LoVo (cell line): ENCODE measurements around the gene PKIG.
"Not testable (repeated sequence)": the region's sequence is repeated elsewhere in the genome, so short reads cannot be mapped to it uniquely, and the experiment has no call there.

Experiments
- DNase-seq: peaks from one replicate; pipeline ENCODE4 v3.0.0-alpha.2; 2016; ENCODE audit warnings: low spot score

The PKIG gene

DNA sequence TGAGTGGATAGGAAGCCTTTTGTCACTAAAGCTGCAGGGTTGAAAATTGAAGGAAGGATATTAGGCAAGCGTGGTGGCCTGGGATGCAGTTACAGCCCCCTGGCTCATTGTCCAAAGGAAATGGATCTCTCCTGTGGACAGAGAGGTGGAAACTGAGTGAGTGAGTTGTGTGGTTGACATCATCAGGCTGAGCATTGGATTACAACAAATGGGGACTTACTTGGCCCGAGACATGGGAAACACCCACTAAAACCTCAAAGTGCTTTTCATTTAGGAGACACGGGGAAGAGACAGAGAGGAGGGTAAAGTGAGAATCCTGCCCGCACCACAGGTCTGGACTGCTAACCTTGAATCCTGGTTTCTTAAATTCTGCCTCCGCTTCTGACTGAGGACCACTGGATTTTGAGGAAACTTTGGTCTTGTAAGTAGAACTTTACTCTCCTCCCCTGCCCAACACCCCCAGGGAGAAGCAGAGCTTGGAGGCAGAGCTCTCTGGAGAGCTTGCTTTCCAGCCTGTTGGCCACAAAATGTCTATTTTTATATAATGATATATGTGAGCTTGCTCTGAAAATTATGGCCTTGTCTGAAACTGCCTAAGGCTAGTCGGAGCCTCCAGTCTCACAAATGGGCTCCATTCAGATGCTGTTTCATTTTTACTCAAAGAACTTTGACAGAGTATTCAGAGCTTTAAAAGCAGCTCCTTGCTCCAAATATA lies at the start of gene PKIG:
Gene PKIG, plus strand, starts transcription at position 269 of the 715 bp plus-strand sequence. CDS start 31,978 bp downstream, outside the sequence.
- DNase-seq: no peak

DNA sequence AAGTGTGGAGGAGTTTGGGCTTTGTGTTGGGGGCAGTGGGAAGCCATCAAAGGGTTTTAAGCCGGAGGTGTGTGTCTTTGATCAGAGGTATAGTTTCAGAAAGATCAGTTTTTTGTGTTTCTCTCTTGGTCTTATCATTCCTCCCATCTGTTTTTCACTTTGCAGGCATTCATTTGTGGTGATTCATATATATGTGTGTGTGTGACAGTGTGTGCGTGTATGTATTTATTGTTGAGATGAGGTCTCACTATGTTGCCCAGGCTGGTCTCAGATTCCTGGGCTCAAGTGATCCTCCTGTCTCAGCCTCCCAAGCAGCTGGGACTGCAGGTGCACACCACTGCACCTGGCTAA lies 49.4 kb upstream of the PKIG start:
- no peak for DNase-seq

DNA sequence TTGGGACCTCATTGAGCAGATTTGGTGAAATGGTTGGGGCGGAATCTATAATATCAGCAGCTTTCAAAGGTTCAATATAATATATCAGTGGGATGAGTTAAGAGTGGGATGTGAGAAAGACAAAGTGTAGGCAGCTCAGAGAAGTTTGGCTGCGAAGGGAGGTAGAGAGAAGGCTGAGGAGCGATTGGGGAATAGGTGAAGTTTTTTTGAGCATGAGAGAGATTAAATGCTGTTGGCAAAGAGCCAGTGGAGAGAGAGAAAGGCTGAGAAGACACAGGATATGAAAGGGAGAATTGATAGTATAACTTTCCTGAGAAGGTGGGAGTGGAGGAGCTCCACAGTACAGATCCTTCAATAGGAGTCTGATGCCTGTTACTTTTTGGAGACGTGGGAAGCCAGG lies 48.5 kb upstream of the PKIG start:
- DNase-seq: no peak

DNA sequence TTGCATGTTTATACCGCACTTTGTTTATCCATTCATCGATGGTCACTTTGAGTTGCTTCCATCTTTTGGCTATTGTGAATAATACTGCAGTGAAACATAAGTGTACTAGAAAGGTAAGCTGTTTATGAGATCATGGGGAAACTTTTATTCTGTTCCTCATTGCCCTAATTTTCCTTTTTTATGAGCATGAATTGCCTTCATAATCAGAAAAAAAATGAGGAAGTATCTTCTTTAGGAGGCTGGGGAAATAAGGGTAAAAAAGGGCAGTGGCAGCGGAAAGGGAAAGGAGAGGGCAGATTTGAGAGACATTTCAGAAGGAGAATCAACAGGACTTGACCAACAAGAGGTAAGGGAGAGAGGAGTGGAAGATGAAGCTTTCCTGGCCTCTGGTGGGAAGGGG lies 46.2 kb upstream of the PKIG start:
- DNase-seq: no peak

DNA sequence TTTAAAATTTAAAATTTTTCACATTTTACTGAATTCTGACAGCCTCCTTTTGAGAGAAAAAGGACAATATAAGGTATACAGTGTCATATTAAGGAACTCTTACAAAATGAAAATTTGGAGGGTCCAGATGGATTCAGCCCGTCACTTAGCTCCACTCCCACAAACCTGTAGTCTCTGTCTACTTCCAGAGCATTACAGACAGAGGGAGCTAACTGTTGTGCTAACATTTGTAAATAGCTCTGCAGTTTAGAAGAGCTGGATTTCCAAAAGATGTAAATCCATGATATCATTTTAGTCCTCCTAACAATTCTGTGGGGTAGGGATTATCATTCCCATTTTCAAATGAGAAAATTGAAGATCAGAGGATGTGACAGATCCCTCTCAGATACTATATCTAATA lies 44.4 kb upstream of the PKIG start:
- DNase-seq: no peak

DNA sequence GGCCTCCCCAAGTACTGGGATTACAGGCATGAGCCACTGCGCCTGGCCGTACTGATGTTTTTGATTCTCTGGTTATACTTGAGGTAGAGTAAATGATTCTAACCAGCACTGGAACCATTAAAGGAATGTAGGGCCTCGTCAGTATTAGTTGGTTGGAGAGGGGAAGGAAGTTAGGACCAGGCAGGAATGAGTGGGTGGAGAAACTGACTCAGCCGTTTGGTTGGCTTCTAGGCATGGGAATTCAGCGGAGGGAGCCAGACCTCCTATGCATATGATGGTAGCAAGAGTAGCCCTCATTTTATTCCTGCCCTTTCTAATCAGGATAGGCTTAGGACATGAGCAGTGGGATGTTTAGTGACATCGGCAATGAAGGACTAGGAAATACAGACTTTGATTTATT lies 41.5 kb upstream of the PKIG start:
- DNase-seq: no peak

DNA sequence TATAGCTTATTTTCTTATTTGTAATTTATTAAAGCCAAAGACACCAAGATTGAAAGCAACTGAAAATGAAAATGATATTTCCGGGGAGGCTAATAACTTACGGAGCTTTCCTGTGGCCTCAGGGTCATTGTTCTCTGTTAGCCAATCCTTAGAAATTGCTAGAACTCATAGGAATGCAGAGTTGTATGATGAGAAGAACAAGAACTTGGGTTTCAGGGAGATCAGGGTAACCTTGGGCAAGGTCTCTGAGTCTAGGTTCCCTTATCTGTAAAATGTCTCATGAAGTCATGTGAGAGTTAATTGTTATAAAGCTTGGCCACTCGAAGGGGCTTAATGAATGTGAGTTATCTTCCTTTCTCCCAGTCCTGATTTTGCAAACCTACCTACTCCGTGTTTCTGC lies 40.4 kb upstream of the PKIG start:
- DNase-seq: no peak

DNA sequence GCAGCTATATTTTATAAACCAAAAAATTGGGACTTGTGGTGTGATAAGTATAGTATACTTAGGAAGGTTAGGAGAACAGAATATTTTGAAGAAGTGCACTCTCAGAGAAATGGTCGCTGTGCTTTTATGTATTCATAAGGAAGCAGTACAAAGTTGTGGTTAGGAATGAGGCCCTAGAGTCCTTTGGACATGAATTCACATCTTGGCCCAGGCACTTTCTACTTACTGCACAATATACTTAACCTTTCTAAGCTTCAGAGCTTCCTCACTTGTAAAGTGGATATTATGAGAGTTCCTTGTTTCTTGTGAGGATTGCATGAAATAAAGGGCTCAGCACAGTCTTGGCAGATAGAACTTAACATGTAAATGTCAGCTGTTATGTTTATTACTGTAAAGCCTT lies 39.5 kb upstream of the PKIG start:
- no peak for DNase-seq

DNA sequence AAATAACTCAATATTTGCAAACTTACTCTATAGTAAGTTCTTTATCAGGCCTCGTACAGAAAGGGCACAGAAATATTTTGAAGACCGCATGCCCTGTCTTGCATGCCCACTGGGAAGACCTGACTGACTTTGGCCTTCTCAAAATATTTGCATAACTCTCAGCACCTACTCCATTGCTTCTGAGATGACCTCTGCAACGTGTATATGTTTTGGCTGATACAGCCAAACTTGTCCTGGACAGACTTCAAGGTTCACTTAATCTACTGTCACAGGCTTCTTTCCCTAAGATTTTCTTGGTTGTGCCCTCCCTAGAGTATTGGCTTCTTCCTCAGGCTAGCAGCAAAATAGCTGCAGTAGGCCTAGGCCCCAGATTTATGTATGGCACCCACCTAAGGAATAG lies 39.0 kb upstream of the PKIG start:
- DNase-seq: no peak

DNA sequence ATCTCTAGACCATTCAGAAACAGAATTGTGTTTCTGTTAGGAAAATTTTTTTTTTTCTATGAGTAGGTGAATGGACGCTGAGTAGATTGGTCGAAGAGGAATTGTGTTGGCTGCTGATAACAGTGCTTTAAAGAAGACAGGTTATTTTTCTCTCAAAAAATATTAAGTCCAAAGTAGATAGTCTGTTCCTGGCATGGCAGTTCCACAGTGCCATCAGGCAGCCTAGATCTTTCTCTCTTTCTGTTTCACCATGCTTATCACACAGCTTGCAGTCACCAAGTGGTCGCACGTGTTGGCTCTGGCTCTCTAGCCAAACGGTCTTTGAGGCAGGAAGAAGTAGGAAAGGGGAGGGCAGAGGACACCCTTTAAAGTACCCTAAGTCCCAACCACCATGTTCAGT lies 38.1 kb upstream of the PKIG start:
- no peak for DNase-seq

DNA sequence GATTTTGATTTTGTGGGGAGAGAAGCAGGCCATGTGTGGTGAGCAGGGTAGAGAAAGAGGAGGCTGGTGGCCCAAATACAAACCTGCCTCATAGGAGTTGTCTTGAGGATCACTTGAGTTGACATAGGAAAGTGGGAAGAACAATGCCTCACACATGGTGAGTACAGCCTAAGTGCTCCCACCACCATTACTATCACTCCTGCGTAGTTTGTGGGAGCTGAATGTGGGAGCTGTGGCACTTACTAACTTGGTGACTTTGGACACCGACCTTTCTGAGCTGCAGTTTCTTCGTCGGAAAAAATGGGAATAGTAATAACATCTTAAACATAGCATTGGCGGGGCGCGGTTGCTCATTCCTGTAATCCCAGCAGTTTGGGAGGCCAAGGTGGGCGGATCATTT lies 35.0 kb upstream of the PKIG start:
- DNase-seq: no peak

DNA sequence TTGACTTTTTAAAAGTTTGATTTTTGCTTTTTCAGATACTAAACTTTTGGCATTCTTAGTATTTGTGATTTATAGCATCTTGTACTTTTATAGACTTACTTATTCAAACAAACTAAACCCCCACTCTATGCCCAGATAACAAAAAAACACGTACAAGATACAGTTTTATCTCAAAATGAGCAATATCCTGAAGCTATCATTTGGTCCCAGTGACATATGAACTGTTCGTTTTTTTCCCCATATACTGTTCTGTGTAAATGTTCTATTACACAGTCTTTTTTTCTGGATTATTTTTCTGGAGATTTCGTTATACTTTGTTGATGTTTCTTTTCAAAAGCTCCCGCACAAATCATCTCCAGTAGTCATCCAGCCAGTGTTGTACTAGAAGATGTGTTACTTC lies 33.3 kb upstream of the PKIG start:
- no peak for DNase-seq

DNA sequence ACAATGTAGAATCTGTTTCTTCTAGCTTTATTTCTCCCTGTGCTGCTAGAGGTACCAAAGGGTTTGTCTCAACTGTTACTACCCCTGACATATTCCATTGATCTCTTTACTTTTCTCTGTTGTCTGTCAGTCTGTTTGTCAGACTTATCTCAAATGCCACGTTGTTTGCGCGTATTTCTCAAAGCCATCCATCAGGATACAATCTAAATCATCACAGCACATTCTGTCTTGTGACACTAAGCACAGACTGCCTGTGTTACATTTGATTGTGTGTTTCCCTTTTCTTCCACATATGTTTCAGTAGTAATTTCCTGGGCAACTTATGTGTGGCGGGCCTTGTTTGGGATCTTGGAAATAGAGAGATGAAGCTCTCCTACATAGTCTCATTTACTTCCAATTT lies 30.3 kb upstream of the PKIG start:
- no peak for DNase-seq

DNA sequence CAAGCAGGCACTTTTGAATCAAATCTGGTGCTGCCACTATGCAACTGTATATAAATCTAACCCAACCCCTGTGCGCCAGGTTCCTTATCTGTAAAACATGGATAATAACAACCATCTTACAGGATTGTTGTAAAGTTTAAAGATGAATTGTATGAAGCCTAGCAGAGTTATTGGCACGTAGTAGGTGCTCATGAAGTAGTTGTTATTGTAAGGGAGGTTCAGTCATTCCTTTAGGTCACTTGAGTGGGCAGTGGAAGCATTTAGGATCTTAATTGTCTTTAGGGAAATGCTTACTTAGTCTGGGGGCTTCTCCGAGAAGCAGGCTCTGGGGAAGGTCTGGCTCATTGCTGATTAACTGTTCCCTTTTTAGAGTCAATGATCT lies 29.8 kb upstream of the PKIG start:
- DNase-seq: no peak

DNA sequence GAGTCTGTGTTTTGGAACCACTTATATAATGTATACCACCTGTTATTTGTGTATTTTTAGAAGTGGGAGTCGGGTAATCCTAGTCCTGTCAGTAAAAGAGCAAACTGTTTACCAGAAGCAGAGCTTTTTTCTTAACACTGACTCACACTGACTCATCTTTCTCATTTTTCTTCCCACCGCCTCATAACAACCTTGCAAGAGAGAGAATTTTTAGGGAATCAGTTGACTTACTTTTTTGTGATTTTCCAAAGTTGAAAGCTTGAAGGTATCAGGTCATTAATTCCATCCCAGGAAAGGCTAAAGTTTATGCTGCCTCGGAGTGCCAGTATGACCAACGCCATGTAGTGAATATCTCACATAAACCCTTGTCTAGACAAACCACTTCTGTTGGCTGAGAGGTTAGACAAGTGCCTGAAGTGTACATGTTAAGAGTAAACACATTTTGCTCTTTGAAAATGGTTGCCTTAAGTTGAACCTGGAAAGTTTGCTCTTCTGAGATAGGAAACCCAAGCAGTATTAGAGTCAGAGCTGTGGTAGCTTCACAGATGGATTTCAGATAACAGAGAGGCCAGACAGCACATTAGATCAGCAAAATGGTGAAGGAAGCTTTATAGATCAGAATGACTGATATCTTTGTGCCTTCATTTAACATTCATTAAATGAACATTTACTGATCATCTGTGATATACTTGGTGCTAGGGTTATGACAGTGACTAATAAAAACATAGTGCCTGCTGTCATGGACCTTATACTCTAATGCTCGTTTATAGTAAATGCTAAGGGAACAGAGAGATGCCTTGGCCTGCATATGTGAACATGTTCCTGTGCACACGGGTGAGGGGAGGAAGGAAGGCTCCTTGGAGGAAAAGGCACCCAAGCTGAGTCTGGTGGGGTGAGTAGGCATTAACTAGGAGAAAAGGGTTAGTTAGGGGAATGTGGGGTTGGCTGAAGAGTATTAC lies 29.1 kb upstream of the PKIG start:
- DNase-seq: no peak

DNA sequence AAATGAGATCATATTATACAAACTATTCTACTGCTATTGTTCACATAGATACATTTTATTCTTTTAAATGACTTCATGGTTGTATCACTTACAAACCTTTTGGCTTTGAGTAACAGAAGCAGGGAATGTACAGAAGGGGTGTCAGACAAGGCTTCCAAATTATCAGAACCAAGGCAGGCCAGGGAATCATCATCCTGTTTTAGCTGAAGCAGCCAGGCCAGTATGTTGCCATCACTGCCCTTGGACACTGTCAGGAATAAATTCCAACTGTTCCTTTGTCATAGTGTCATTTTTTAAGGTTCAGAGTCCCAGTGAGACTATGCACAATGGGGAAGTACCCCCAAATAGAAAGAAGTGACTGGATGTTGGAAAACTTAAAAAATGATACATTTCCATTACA lies 23.1 kb upstream of the PKIG start:
- no peak for DNase-seq

DNA sequence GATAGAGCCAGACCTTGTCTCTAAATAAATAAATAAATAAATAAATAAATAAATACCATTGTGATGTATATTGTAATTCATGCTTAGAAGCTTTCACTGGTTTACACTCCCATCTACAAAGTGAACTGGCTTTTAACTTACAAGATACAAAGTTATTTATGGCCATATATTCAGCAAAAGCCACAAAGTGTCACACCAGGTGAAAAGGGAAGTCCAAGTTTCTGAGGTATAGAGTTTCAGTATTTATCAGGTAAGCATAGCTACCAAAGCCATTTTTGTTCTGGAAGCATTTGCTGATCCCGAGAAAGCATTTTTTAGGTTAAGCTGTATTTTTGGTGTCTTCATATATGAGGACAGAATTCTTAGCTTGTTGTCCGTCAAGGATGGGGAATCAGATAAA lies 22.1 kb upstream of the PKIG start:
- no peak for DNase-seq

DNA sequence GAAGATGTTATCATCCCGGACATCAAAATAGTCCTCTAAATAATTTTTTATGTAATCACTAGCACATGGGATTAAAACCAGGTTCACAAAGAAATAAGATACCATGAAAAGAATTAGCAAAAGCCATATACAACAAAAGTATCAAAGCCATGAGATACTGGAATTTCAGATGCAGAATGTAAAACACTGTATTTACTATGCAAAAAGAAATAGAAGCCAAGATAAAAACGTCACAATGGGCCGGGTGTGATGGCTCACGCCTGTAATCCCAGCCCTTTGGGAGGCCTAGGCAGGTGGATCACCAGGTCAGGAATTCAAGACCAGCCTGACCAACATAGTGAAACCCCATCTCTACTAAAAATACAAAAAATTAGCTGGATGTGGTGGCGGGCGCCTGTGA lies 21.6 kb upstream of the PKIG start:
- not testable (repeated sequence) for DNase-seq

DNA sequence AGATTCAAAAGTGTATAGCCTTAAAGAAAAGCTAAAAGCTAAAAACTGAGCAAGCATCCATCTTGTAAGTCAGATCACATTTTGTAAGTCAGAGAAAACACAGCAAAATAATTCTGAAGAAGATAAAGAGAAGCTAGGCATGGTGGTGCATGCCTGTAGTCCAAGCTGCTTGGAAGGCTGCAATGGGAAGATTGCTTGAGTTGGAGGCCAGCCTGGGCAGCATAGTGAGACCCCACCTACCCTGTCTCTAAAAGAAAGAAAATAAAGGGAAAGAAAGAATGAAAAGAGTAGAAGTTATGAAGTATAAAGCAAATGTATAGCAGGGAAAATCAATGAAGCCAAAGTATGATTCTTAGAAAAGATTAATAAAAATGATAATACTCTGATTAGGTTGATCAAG lies 20.5 kb upstream of the PKIG start:
- DNase-seq: no peak

DNA sequence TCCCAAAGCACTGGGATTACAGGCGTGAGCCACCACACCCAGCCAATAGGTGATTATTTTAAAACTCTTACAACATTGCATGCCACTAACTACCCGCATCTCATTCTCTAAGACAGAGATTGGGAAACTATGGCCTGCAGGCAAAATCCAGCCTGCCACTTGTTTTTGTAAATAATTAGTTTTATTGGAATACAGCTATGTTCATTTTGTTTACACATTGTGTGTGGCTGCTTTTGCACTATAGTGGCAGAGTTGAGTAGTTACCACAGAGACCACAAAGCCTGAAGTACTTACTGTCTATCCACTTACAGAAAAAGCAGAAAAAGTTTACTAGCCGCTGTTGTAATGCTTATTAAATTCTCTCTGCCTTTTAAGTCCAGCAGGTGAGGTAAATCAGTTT lies 16.4 kb upstream of the PKIG start:
- no peak for DNase-seq

DNA sequence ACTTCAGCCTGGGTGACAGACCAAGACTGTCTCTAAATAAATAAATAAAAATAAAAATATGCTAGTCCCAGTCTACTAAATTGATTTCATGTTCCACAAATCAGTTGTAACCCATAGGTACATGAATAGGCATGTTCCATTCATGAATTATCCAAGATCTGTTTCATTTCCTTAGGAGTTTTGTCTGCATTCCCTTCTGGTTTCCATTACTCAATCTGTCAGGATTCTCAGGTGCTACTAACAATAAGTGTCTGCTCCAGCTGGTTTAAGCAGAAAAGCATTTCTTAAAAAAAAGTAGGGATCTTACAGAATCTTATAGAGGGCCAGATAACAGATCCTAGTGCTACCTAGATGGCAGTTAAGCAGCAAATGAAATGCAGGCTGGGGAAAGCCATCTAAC lies 15.6 kb upstream of the PKIG start:
- DNase-seq: no peak

DNA sequence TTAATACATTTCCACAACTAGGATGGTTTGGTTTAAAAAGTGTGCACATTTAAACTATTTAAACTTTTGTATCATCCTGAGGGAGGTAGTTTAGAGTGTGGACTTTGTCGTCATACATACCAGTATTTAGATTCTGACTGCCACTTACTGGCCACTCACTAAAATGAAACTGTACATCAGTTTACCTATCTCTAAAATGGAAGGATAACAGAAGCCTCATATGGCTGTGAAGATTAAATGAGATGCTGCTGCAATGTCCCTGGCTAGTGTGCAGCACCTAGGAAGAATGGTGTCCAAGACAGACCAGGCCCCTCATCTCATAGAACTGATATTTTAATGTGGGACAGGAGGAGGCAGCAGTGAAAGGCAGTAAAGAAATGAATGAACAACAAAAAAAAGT lies 12.0 kb upstream of the PKIG start:
- DNase-seq: no peak

DNA sequence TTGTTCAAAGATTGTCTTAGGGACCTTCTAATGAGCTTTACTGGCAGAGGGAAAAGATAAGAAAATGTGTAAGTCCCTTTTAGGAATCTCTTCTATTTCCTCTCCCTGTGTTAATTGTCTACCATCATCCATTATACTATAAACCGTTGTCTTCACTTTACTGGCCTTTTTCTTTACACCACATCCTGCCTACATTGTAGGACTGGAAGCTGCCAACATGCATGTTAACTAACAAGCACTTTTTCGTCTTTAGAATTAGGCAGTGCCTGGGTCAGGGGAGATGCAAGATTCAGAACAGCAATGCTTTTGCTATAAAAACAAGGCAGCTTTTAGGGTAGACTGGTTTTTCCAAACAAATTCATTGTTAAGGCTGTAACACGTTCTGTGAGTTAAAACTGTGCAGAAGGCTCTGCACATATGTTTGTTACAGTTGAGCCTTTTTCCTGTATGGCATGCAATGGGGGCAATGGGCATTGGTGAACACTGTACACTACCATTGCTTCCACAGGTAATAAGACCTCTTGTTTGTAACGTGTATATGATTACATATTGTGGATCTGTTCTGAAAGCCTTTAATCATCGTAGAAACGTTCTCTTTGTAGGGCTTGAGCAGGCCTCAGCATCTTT lies 10.9 kb upstream of the PKIG start:
- DNase-seq: no peak
